Neutrophil (primary cell): ENCODE measurements around the gene RBKS.

Experiments used
- H3K27ac ChIP-seq: fragments of 200-600 bp; sonication (generic); 2 replicates; pipeline ENCODE4 v1.5.1; 2016; ENCODE audit warnings: mild to moderate bottlenecking, moderate library complexity
- H3K27me3 ChIP-seq: fragments of 200-600 bp; sonication (generic); 2 replicates; pipeline ENCODE4 v1.6.0; 2016; ENCODE audit warnings: mild to moderate bottlenecking
- H3K36me3 ChIP-seq: fragments of 200-600 bp; sonication (generic); 2 replicates; pipeline ENCODE4 v1.5.1; 2017
- H3K4me1 ChIP-seq, 2 experiments: fragments of 200-600 bp in 1 of 2; sonication (generic) in 1 of 2; 1 replicate in 1 of 2; 2 replicates in 1 of 2; pipeline versions ENCODE4 v1.5.1 to v1.6.1; 2013 to 2016; ENCODE audit warnings: low read depth in 1 of 2, low read length in 1 of 2, mild to moderate bottlenecking in 1 of 2, moderate library complexity in 1 of 2; ENCODE audit not compliant: control insufficient read depth in 1 of 2, insufficient read depth in 1 of 2
- H3K4me3 ChIP-seq, 2 experiments: fragments of 200-600 bp in 1 of 2; sonication (generic) in 1 of 2; 1 replicate in 1 of 2; 2 replicates in 1 of 2; pipeline ENCODE4 v1.5.1; 2013 to 2016; ENCODE audit warnings: low read depth in 1 of 2, low read length in 1 of 2, mild to moderate bottlenecking in 1 of 2, moderate library complexity in 1 of 2
- H3K9me3 ChIP-seq: fragments of 200-600 bp; sonication (generic); 2 replicates; pipeline ENCODE4 v1.5.1; 2016
- CTCF ChIP-seq: fragments of 200-600 bp; sonication (generic); IDR thresholded peaks from 2 replicates; pipeline ENCODE4 v1.5.1; 2016; ENCODE audit warnings: antibody characterized with exemption

RBKS gene

GRCh38 chr2:27762951-27763906, 127.0 kb downstream of the RBKS start:
- H3K36me3 ChIP-seq = no peaks in the 10 kb centered on the region
- no peaks in the 10 kb centered on the region for H3K27me3 ChIP-seq
- no peak for TF ChIP-seq CTCF
- no peaks in the 10 kb centered on the region for H3K9me3 ChIP-seq
- H3K4me3 ChIP-seq = no peak overlapping the region
- H3K27ac ChIP-seq = no peak overlapping the region
- peaks cover 4 to 5% of the 10 kb centered on the region in 2 experiments for H3K4me1 ChIP-seq

- H3K36me3 ChIP-seq = no peaks in the 10 kb centered on the region
- no peaks in the 10 kb centered on the region for H3K27me3 ChIP-seq
- H3K9me3 ChIP-seq = no peaks in the 10 kb centered on the region
- peaks cover 5 to 8% of the 10 kb centered on the region in 2 experiments for H3K4me1 ChIP-seq
- TF ChIP-seq CTCF = no peak
- no peak overlapping the region for H3K27ac ChIP-seq
- H3K4me3 ChIP-seq = no peak overlapping the region
Observed at GRCh38 chr2:27756544-27757498, 133.4 kb downstream of the RBKS start.

- H3K4me1 ChIP-seq = peaks cover 5 to 8% of the 10 kb centered on the region in 2 experiments
- TF ChIP-seq CTCF = no peak
- H3K27me3 ChIP-seq = no peaks in the 10 kb centered on the region
- H3K27ac ChIP-seq = no peak overlapping the region
- no peak overlapping the region for H3K4me3 ChIP-seq
- no peaks in the 10 kb centered on the region for H3K9me3 ChIP-seq
- H3K36me3 ChIP-seq = no peaks in the 10 kb centered on the region
Observed at GRCh38 chr2:27756091-27756490, 134.1 kb downstream of the RBKS start.

GRCh38 chr2:27754831-27755230, 135.4 kb downstream of the RBKS start:
- no peaks in the 10 kb centered on the region for H3K9me3 ChIP-seq
- H3K4me3 ChIP-seq = no peak overlapping the region
- no peaks in the 10 kb centered on the region for H3K36me3 ChIP-seq

More at GRCh38 chr2:27754831-27755230, 135.4 kb downstream of the RBKS start:
- Histone ChIP-seq H3K27ac (no peak overlapping the region), H3K4me1 (peaks cover 5 to 8% of the 10 kb centered on the region in 2 experiments), H3K27me3 (no peaks in the 10 kb centered on the region)
- TF ChIP-seq CTCF = no peak
